Testis (tissue), 3 donors: Measurements from ENCODE around the gene NCK2. TPM values are rescaled to one million over a fixed set of nuclear protein-coding genes. Genes with fewer than 3 reads are reported as not detected.
A peak's percentile ranks its signal among the peaks of the same experiment; 100 is the strongest.

Experiments used
- DNase-seq: peaks from one replicate; pipeline ENCODE4 v3.0.0-alpha.2; 2019
- H3K27ac ChIP-seq, 2 donors: fragments of 200-600 bp; sonication (generic); one replicate each; pipeline ENCODE4 v1.5.1; 2019
- H3K27me3 ChIP-seq: fragments of 200-600 bp; sonication (generic); one replicate; pipeline ENCODE4 v1.5.1; 2019
- H3K36me3 ChIP-seq: fragments of 200-600 bp; sonication (generic); one replicate; pipeline ENCODE4 v1.5.1; 2017; ENCODE audit warnings: low read depth; ENCODE audit errors: missing control alignments
- H3K4me1 ChIP-seq: fragments of 200-600 bp; sonication (generic); one replicate; pipeline ENCODE4 v1.5.1; 2019
- H3K4me3 ChIP-seq, 2 donors: fragments of 200-600 bp; sonication (generic); one replicate each; pipeline ENCODE4 v1.5.1; 2017 to 2019
- H3K9me3 ChIP-seq: fragments of 200-600 bp; sonication (generic); one replicate; pipeline ENCODE4 v1.5.1; 2017
- POLR2A ChIP-seq: fragments of 450-650 bp; IDR thresholded peaks from one replicate; pipeline ENCODE4 v1.6.1; 2017; ENCODE audit warnings: antibody characterized with exemption, mild to moderate bottlenecking, moderate library complexity
- WGBS, 2 donors: methylation state at CpG; one replicate each; pipeline ENCODE4 v1.1.5; 2018; 5-methylcytosine and 5-hydroxymethylcytosine counted together
- intact Hi-C: fragments of 100-400 bp; cut with DNase I; formaldehyde crosslinking; loops from one replicate; pipeline ENCODE4 v1.15.1; 2023; ENCODE audit warnings: low total_unique reads
- polyA plus RNA-seq: library from polyadenylated mRNA; stranded (reverse); fragments of 350-450 nt; fragmentation: Illumina TruSeq; extraction: RNeasy Lipid Tissue Mini Kit (QIAGEN cat#74804); gene quantifications from one replicate; pipeline ENCODE4 v1.2.3, GENCODE V29; 2014; ENCODE audit warnings: low read depth, low replicate concordance; ENCODE audit not compliant: insufficient read depth
- total RNA-seq, 2 donors: library from RNA; depleted of rRNA; stranded (reverse); fragments of >200 nt; gene quantifications; one replicate each; pipeline ENCODE4 v1.2.3, GENCODE V29; 2016
- TF ChIP-seq, protein P1 (sequence below), 3 experiments: fragments of 450-650 bp in 2 of 3; fragments of 200-600 bp in 1 of 3; sonication (generic) in 1 of 3; IDR thresholded peaks; one replicate each; pipeline ENCODE4 v1.5.1; 2016 to 2019; ENCODE audit warnings: antibody characterized with exemption in 3 of 3, mild to moderate bottlenecking in 2 of 3, moderate library complexity in 1 of 3

Gene NCK2
- total and polyA plus RNA-seq, 3 donors from 2014 or later: 67.7 to 168 (median 105) TPM

DNA sequence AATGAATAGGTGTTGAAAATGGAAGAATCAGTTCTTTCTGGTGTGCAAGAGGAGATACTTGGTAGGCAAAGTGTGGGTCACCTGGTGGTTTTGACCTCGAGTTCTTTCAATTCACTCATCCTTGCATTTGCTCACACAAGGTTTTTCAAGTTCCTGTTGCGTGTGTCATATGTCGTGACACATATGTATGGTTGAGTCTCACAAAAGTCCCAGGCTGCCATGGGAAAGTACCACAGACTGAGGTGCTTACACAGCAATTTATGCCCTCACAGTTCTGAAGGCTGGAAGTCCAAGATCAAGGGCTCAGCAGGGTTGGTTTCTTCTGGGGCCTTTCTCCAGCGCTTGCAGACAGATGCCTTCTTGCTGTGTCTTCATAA is 64.4 kb downstream of the NCK2 start:
- Histone ChIP-seq H3K9me3 (no peaks in the 10 kb centered on the region), H3K27me3 (no peaks in the 10 kb centered on the region), H3K36me3 (no peaks in the 10 kb centered on the region), H3K4me1 (peaks cover 21% of the 10 kb centered on the region), H3K4me3 (no peak overlapping the region), H3K27ac (no peak overlapping the region)
- intact Hi-C loops: no loop called here
- no peak for DNase-seq
- TF ChIP-seq, protein P1, sequence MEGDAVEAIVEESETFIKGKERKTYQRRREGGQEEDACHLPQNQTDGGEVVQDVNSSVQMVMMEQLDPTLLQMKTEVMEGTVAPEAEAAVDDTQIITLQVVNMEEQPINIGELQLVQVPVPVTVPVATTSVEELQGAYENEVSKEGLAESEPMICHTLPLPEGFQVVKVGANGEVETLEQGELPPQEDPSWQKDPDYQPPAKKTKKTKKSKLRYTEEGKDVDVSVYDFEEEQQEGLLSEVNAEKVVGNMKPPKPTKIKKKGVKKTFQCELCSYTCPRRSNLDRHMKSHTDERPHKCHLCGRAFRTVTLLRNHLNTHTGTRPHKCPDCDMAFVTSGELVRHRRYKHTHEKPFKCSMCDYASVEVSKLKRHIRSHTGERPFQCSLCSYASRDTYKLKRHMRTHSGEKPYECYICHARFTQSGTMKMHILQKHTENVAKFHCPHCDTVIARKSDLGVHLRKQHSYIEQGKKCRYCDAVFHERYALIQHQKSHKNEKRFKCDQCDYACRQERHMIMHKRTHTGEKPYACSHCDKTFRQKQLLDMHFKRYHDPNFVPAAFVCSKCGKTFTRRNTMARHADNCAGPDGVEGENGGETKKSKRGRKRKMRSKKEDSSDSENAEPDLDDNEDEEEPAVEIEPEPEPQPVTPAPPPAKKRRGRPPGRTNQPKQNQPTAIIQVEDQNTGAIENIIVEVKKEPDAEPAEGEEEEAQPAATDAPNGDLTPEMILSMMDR (IDR thresholded peaks at IDR 0.05): no peak
- no peak for TF ChIP-seq POLR2A
- WGBS, 2 donors: 90 to 95% methylated on average over 4 of the region's 4 CpGs

DNA sequence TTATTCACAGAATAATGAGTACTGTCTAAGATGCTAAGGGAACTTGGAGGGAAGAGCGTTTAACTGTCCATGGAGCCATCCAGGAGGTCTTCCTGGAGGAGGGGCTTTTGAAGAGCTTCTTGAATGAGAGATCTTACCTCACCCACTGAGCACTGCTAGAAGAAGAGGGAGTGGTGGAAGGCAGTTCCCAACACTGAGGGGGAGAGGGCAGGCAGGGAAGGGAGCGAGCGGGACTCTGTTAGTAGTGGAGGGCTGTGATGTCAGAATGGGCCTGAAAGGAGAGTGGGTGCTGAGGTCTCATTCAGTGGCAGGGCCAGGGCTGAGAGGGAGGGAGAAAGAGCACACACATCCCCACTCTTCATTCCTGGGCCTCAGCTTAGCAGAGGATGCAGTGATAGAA is 65.0 kb downstream of the NCK2 start:
- Histone ChIP-seq H3K36me3 (no peaks in the 10 kb centered on the region), H3K27ac (no peak overlapping the region), H3K9me3 (no peaks in the 10 kb centered on the region), H3K4me1 (peaks cover 20% of the 10 kb centered on the region), H3K4me3 (no peak overlapping the region), H3K27me3 (no peaks in the 10 kb centered on the region)
- no peak for DNase-seq
- TF ChIP-seq, protein P1 (IDR thresholded peaks at IDR 0.05): no peak
- TF ChIP-seq POLR2A: no peak
- intact Hi-C loops: no loop called here
- 80 to 83% methylated on average over 3 of the region's 3 CpGs for WGBS, 2 donors

DNA sequence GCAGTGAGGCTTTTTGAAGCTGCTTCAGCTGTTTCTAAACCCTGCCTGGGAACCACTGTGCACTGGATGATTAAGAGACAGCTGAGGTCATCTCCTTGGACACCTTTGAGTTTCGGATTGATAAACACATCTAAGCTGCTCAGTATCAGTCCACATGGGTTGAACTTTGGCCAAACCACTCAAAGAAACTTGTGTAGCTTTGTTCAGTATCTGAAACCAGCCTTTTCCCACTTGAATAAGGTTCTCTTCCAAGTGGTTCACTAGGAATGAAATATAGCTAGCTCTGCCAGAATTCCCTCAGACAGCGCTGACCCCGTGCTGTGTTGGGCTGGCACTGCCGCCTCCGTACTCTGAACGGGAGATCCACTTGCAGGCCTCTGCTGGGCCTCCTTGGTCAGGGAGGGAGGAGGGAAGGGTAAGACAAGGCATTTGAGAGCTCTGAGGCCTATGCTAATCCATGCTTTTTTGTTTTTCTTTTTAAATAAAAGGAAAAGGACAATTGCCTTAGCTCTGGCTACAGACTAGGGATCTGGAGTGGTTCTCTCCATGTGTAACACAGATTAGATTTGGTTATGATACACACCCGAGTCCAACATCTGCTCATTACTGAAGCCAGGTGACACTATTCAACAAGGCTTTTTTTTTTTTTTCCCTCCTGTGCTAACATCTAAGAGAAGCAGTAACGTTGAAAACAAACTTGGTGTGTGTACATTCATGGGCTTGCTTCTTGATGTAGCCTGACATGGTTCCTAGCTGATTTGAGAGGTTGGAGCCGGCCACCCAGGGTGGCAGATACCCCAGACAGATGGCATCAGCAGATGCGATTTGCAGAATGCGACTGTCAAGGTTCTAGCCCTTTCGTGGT is 67.7 kb downstream of the NCK2 start:
- Histone ChIP-seq H3K4me1 (peaks cover 22% of the 10 kb centered on the region), H3K36me3 (no peaks in the 10 kb centered on the region), H3K4me3 (no peak overlapping the region), H3K27me3 (no peaks in the 10 kb centered on the region), H3K27ac (peak overlapping the region in 1 of 2 donors; percentile 37), H3K9me3 (no peaks in the 10 kb centered on the region)
- DNase-seq: peak; percentile 58
- WGBS, 2 donors: 37 to 75% methylated on average over 11 to 12 of the region's 12 CpGs
- TF ChIP-seq, protein P1 (IDR thresholded peaks at IDR 0.05): no peak
- TF ChIP-seq POLR2A: no peak
- intact Hi-C loops: no loop called here

DNA sequence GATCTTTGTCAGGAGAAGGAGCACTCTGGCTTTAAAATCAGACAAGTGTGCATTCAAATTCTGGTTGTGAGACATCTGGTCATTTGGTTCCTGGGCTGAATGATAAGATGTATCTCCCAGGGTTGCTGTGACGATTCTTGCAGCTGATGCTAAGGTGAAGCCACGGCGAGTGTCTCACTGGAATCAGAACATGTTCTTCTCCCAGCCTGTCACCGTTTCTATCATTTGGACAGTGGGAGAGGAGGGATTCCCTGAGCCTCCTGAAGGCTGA is 68.3 kb downstream of the NCK2 start:
- WGBS, 2 donors: 55 to 87% methylated on average over 4 of the region's 4 CpGs
- DNase-seq: no peak
- no peaks in the 10 kb centered on the region for H3K9me3 ChIP-seq
- H3K27me3 ChIP-seq: no peaks in the 10 kb centered on the region
- H3K4me1 ChIP-seq: peaks cover 22% of the 10 kb centered on the region
- H3K27ac ChIP-seq: no peak overlapping the region
- no peak for TF ChIP-seq POLR2A
- TF ChIP-seq, protein P1 (IDR thresholded peaks at IDR 0.05): no peak
- intact Hi-C loops: no loop called here
- no peaks in the 10 kb centered on the region for H3K36me3 ChIP-seq
- no peak overlapping the region for H3K4me3 ChIP-seq

DNA sequence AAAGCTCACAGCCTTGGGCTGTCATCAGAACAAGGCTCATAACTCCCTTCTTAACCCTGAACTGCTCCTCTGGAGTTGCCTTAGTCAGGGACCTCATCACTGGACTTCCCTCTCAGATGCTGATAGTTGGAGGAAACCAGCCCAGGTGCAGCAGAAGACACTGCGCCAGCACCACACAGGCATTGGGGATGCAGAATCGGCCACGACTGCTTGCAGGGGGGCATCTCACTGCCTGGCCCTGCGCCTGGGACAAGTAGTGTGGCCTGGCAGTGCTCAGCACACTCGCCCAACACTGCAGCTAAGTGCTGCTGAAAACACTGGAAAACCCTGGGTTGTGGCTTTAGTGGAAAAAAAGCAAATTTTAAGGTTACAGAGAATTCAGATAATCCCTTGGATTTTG is 68.7 kb downstream of the NCK2 start:
- H3K27ac ChIP-seq: no peak overlapping the region
- intact Hi-C loops: no loop called here
- no peak for DNase-seq
- TF ChIP-seq POLR2A: no peak
- TF ChIP-seq, protein P1 (IDR thresholded peaks at IDR 0.05): no peak
- no peaks in the 10 kb centered on the region for H3K9me3 ChIP-seq
- no peaks in the 10 kb centered on the region for H3K27me3 ChIP-seq
- H3K36me3 ChIP-seq: no peaks in the 10 kb centered on the region
- H3K4me1 ChIP-seq: peaks cover 22% of the 10 kb centered on the region
- H3K4me3 ChIP-seq: no peak overlapping the region
- WGBS, 2 donors: 72 to 91% methylated on average over 5 of the region's 5 CpGs
